GM10266 (cell line): ENCODE data around the gene SORCS3.

Experiments used
- DNase-seq: peaks from one replicate; pipeline ENCODE4 v3.0.0; 2012; ENCODE audit errors: extremely low spot score
- TF ChIP-seq, protein P1 (sequence below): IDR thresholded peaks from 2 replicates; pipeline ENCODE4 v1.5.1; 2012; ENCODE audit warnings: mild to moderate bottlenecking, low read depth; ENCODE audit not compliant: control insufficient read depth, insufficient read depth; ENCODE audit errors: missing control alignments

Gene SORCS3

DNA sequence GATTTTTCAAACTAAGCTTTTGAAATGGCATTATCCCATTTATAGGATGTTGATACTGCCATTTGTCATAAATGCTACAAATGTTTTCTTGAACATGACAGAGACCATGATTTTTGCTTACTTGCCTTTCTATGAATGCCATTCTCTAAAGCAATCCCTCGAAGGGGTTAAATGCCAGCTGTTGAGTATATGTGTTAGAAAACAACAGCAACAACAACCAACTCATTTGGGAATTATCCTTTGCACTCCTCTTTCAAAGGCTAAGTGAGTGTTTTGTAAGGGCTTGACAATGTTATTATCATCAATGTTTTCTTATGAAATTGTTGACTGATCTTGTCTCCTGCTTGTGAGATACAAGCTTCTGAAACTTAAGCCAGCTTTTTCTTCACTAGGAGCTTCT is 529.4 kb downstream of the SORCS3 start:
- TF ChIP-seq, protein P1, sequence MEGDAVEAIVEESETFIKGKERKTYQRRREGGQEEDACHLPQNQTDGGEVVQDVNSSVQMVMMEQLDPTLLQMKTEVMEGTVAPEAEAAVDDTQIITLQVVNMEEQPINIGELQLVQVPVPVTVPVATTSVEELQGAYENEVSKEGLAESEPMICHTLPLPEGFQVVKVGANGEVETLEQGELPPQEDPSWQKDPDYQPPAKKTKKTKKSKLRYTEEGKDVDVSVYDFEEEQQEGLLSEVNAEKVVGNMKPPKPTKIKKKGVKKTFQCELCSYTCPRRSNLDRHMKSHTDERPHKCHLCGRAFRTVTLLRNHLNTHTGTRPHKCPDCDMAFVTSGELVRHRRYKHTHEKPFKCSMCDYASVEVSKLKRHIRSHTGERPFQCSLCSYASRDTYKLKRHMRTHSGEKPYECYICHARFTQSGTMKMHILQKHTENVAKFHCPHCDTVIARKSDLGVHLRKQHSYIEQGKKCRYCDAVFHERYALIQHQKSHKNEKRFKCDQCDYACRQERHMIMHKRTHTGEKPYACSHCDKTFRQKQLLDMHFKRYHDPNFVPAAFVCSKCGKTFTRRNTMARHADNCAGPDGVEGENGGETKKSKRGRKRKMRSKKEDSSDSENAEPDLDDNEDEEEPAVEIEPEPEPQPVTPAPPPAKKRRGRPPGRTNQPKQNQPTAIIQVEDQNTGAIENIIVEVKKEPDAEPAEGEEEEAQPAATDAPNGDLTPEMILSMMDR: no peak
- DNase-seq: no peak

DNA sequence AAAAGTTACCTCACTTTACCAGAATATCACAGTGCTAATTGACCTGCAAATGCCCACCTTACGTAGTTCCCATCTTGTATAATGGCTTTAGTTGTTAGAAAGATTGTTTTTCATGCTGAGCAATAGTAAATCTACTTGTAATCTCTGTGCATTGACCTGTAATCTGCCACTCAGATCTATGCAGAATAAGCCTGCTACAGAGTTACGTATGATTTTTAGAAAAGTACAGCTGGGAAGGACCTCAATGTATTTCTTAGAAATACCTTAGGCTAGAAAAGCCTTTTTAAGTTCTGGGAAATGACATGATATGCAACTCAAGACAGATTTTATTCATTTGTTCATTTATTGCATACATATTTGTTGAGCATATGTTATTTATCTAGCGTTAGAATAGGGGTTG is 530.9 kb downstream of the SORCS3 start:
- TF ChIP-seq, protein P1: no peak
- DNase-seq: no peak

DNA sequence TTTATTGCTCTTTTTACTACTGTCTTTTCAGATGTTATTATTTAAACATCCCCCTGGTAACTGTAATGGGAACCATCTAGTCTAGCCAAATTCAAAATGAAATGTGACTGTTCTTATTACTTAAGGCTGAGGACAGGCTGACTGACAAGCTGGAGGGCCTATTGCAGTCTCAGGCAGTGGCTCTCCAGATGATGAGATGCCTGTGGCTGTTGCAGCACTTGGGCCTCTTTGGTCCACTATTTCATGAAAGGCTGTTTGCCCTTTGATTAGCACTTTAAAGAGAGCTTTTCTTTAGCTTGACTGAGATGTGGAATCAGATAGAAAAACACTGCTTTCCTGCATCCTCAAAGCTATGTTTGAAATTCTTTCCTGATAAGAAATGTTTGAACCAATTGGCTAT is 540.5 kb downstream of the SORCS3 start:
- TF ChIP-seq, protein P1: no peak
- no peak for DNase-seq

DNA sequence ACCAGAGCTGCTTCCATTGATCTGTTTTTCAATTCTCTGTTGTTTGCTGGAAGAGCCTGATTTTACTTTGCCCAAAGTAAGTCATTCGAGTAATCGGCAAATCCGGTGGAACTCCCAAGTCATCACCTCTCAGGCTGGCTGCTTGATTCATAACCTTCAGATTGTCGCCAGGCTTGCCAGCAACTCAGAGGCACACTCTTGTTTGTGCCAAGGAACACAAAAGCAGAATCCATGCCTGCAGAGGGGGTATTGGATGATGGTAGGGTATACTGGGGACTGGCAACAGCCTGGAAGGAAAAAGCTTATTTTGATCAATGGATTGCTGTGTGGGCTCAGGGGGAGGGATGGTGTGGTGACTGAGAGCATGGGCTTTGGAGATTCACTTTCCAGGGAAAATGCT is 542.4 kb downstream of the SORCS3 start:
- TF ChIP-seq, protein P1: no peak
- DNase-seq: no peak

DNA sequence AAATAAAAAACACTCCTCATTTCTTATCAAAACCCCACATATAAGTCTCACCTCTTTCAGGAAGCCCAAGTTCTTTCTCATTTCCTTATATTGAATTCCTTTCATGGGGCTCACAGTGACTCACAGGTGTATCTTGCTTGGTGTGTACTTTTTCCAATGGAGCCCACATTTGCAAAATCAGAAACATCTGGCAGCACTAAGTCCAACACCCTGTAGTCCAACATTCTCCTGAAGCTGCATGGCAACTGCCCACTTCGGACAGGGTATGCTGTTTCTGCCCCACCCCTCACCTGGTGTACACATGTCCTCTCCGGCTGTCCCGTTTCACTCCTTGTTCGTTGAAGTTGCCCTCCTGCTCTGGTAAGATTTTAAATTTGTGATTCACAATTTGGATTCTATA is 544.1 kb downstream of the SORCS3 start:
- TF ChIP-seq, protein P1: no peak
- no peak for DNase-seq

DNA sequence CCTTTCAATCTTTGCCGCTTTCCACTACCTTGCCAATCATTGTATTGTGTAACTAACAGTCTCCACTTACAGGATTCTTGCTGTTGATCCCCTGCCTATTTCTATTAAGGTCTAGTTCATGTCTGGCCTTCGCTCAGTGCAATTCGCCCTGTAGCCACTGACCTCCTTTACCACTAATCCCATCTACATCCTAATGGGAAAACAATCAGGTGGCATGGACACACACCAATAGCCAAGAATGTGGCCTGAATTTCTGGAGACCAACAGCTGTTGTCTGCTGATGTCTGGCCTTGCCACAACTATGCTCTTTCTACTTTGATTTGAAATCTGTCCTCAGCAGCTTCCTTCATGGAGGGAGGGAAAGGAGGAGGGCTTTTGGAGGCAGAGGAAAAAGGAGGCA is 546.2 kb downstream of the SORCS3 start:
- TF ChIP-seq, protein P1: no peak
- DNase-seq: no peak

DNA sequence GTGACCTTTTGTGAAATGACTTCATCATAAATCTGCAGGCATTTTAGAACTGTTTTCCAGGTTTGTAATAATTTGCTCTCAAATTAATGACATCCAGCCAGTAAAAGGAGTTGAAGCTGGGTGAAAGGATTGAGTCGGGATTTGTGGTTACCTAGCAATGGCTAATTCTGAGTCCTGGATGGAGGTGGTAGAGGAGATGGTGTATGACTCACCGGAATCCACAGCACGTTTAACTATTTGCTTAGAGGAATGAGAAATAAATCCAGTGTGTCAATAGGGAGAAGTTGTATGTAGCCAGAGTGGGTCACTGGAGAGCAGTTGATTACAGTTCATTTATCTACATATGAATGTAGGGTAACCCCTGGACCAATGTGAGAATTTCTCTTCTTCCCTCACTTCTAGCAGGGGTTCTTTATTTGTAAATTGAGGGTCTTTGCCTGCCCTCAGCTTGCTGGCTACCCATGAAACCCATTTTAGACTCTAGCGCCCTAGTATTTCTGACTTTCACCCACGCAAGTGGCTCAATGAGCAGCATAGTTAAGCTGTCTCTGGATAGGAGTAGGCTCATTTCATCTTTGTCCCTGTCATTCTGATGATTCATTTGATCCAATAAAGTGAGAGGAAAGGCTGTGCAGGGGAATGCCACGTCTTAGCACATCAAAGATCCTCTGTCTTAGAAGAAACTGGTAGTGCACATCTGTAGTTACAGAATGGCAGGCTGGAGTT is 547.8 kb downstream of the SORCS3 start:
- TF ChIP-seq, protein P1: no peak
- no peak for DNase-seq
